ENCODE measurements around the gene FDXR.

Gene FDXR

GRCh38 chr17:74856112-74856511, 16.7 kb downstream of the FDXR start:
- no peak for DNase-seq

DNA sequence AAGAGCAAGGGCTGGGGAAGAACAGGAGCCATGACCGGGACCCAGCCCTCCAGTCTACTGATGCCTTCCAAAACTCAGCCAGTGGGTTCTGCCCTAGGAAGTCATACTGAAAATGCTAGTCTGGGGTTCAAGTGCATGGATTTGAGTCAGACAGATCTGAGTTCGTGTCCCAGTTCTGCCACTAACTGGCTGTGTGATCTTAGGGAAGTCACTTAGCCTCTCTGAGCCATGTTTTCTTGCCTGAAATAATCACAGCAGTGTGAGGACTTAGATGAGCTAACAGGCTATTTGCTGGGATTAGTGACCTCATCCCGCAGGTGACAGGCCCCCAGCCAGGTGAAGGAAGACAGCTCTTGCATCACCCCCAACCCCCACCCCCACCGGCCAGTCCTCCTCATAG, 17.5 kb downstream of the FDXR start:
- DNase-seq = no peak

- DNase-seq = no peak
Measured at GRCh38 chr17:74854792-74855191, 18.0 kb downstream of the FDXR start.

DNA sequence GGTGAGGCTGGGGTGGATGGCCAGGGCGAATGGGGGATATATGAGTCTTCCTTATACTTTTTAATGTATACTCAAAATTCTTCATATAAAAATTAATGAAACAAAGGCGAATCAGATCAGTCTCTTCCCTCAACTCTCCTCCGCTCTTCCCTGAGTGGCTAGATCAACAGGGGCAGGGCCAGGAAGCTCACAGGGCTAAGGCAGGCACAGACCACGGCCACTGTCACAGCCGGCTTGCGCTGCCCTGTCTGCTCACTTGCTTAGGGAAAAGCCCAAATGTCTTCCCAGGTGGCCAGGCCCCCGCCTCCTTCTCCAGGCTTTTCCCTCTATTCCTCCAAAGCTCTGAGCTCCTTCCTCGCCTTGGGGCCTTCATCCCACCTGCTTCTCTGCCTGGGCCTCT, 19.1 kb downstream of the FDXR start:
- DNase-seq = no peak

DNA sequence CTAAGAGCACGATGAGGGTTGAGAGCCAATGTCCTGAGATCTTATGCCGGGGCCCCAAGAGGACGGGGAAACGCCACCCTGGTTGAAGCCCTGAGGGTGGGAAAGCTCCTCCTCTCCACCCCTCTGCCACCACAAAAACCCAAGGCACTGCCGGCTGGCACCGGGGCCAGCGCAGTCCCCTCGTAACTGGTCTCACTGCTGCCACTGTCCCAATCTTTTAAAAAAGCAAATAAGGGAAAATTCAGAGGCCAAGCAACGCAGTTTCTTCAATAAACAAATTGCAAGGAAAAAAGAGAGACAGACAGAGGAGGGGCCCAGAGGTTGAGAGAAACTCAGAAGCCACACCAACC, 19.8 kb downstream of the FDXR start:
- no peak for DNase-seq

GRCh38 chr17:74852237-74853047, 20.4 kb downstream of the FDXR start:
- peak; percentile 82 for DNase-seq

- DNase-seq = no peak
Measured at GRCh38 chr17:74851612-74852236, 21.1 kb downstream of the FDXR start.

DNA sequence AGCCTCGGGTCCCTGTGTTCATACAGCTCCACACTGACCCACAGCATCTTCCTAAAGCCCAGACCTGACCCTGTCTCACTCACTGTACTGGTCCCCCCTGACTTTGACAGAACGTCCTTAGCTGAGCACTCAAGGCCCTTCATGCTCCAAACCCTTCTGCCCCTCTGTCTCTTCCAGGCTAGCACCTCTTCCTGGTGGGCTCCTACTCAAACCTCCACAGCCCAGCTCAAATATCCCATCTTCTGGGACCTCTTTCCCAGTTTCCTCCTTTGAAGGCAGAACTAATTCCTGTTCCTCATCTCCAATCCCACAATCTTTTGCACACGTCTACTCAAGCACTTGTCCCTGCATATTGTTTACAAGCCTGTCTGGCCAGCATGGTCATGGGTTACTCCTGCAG, 21.9 kb downstream of the FDXR start:
- no peak for DNase-seq

DNA sequence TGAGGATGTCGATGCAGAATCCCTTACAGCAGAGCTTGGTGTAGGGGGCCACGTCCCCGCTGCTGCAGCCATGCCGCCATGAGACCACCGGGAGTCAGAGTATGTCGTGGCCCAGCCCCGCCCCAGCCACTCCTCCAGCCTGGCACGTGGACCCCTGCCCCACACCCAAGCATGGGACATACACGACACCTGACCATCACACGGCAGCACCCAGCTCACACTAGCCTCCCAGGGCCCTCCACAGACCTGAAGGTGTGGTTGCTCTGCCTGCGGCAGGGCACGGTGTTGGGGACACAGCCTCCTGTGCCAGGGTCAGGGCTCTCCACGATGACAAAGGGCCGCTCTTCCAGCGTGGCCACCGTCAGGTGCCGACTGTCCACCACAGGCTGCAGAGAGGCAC, 22.5 kb downstream of the FDXR start:
- no peak for DNase-seq

- DNase-seq = no peak
Measured at GRCh38 chr17:74848656-74849399, 24.0 kb downstream of the FDXR start.

DNA sequence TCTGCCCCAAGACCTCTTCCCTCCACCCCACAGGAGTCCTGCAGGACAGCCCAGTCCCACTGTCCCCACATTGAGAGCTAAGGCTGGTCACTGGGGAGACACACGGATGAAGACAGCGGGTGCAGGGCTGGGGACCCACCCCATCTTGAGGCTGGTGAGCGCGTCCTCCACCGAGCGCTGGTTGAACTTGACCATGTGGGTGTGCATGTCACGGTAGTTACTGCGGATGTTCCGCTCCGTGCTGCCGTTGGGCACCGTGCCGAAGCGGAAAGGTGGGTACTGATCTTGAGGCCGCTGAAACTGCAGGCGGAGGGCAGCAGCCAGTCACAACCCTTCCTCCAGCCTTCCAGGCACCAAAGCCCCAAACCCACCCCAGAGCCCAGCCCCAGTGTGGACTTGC, 26.2 kb downstream of the FDXR start:
- no peak for DNase-seq

- no peak for DNase-seq
Measured at GRCh38 chr17:74843352-74843627, 29.5 kb downstream of the FDXR start.

DNA sequence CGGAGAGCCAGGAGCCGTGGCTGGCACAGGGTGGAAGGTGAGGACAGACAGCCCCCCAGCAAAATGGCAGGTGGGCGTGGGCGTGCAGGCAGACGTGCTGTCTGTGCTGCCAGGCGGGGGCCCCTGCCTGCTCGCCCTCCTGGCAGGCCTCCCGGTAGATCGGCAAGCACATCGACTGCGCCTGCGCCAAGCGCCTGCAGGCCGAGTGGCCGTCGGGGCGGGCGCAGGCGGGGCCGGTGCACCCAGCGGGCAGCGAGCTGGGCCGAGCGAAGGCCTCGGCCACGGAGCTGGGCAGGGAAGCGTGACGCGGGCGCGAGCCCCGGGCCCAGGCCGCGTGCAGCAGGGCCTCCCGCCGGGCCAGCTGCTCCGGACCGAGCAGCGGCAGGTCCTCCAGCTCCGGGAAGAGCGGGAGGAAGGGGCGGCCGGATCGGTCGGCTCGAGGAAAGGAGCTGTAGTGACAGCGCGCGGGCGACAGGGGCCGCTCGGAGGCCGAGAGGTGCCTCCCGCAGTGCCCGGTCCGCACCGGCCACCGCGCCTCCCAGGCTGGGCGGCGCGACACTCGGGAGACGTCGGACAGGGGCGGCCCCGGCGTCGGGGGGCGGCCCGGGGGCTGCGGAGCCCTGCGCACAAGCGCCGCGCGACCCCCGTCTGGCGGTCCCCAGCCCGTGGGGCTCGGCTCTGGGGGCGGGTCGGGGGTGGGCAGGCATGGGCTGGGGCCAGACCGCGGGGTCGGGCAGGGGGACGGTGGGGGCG, 30.0 kb downstream of the FDXR start:
- DNase-seq = peak; percentile 82

GRCh38 chr17:74842146-74842598, 30.6 kb downstream of the FDXR start:
- DNase-seq = no peak

DNA sequence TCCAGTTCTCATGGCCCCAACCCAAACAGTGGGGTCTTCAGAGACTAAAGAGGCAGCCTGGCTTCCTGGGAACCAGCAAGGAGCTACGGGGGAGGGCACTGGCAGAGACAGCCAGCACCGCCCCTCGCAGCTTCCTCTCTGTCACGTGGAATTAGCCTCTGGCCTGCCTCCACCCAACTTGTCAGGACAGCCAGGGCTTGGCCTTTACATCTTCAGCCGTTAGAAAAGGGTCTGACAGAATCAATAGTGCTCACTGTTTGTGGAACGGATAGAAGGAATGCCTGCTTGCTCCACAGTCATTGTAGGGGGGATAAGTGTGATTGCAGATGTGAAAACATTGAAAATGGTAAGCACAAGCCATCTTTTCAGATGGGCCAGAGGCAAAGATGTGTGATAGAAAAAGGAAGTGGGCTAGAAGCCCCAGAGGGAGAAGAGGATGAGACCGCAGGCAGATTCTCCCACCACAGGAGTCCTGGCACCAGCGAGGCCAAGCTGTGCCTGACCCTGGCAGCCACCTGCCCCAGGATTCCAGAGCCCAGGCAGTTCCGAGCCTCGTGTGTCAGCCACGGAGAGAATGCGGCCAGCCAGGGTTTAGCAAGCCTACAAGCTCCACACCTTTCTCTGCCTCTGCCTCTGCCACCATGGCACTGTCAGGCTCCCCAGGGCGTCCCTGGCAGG, 31.7 kb downstream of the FDXR start:
- DNase-seq = no peak

- DNase-seq = no peak
Measured at GRCh38 chr17:74839990-74840852, 32.6 kb downstream of the FDXR start.

DNA sequence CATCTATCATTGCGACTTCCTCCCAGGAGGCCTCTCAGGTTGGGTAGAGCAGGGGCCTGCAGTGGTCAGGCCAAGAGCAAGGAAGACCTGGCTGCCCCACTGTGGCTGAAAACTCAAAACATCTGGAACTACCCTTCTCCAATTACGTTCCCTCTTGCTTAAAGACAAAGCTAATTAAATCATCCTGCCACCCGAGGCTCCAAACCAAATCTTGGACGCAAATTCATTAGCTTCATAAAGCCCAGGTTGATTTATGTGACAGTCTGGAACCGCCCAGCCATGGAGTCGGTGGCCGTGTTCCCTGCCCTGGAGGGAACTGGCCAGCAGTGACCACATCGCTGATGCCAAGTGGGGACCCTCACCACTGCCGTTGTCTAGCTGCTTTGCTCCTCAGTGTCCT, 34.5 kb downstream of the FDXR start:
- DNase-seq = no peak

- DNase-seq = no peak
Measured at GRCh38 chr17:74836691-74837467, 35.9 kb downstream of the FDXR start.

- DNase-seq = no peak
Measured at GRCh38 chr17:74836191-74836590, 36.6 kb downstream of the FDXR start.

GRCh38 chr17:74833501-74834377, 39.1 kb downstream of the FDXR start:
- no peak for DNase-seq

Measured in NCI-H82 (cell line).